HG03442 (cell line): ENCODE measurements around the gene SMTNL2.
"Not testable (repeated sequence)": the region's sequence is repeated elsewhere in the genome, so short reads cannot be mapped to it uniquely, and the experiment has no call there.

Source experiments
- ATAC-seq: cut with Tn5 transposase; IDR thresholded peaks from one replicate; pipeline ENCODE4 v1.9.1; 2021; ENCODE audit warnings: mild to moderate bottlenecking, moderate library complexity; ENCODE audit not compliant: unreplicated experiment

SMTNL2 gene

DNA sequence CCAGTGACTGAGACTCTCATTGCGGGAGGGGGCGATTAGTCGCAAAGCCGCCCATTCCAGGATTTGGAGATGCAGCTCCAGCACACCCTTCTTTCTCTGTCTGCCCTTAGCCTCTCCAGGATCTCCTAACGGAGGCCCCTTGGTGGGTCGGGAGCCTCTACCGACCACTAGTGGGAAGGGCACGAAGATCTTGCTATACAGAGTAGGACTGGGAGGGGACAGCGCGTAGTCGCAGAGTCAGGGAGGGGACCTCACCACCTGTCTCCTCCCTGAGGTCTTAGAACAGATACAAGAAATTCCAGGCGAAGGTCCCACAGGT, 588 bp upstream of the SMTNL2 start:
- ATAC-seq: no peak

DNA sequence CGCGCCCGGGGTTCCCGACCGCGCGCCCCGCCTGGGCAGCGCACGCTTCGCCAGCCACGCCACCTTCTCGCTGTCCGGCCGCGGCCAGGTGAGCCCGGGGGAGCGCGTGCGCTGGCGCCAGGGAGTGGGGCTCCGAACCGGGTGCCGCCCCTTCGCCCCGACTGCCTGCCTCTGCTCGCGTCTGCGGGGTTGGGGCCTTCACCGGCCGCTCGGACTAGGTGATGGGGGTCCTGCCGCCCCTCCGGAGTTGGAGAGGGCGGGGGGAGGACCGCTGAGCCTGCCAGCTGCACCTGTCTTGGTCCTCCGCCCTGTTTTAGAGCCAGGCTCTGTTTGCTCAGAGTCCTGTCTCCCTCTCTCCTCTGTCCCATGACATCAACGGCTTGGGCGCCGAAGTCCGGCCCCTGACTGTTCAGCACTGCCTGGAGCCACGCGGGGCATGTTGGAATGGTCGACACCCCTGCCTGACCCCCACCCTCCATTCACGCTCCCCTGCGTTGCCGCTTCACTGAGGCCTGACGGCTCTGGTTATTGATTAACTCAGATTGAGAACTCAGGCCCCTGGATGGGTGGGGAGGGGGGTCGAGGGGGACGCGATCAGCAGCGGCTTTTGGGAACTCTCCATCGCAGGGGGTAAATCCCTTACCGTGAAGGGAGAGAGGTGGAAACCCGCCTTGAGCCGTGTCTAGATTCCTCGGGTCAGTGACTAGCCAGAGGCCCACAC, 748 bp downstream of the SMTNL2 start:
- no peak for ATAC-seq

DNA sequence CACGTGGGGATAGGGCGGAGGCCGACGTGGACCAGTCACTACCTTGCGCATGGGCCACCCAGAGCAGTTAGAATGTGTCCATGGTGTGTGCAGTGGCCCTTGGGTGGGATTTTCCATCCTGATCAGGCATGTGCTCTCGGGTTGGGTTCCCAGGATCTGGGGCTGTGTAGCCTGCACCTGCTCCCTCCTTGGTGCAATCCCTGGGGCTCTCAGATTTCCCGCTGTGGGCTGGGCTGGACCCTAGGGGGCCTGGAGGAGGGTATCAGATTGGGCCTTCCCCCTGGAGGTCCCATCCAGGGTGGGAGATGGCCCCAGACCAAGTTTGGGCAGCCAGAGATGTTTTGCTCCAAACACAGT, 1.3 kb downstream of the SMTNL2 start:
- no peak for ATAC-seq

DNA sequence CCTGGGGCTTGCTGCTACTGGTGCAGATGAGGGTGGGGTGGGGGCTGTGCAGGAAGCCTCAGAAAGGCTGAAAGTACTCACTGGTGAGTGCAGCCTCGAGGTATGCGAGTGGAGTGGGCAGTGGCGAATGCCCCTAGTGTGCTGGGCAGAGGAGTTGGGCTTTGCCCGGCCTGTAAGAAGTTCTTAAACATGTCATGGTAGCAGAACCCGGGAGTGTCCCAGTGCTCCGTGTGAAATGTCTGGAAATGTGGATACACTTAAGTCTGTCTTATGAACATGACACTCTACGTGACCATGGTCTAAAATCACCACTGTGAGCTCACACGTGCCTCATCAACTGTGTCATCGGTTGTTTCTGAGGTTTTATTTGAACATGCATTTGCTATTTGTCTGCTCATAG, 1.7 kb downstream of the SMTNL2 start:
- ATAC-seq: no peak

DNA sequence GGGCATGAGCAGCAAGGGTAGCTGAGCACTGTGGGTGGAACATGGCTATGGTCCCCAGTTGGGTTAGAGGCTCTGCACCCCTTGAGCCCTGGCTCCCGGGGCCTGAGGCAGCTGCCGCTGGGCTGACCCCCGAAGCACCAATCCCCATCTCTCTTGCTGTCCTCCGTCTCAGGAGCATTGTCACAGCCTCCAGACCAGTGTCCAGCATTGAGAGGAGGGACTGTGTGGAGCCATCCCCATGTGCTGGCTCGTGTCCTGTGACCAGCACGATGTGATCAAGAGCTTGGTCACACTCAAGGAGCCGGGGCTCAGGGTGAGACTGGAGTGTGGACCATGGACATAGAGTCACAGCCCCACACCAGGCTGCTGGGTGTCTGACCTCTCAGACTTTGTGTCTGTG, 2.9 kb downstream of the SMTNL2 start:
- no peak for ATAC-seq

DNA sequence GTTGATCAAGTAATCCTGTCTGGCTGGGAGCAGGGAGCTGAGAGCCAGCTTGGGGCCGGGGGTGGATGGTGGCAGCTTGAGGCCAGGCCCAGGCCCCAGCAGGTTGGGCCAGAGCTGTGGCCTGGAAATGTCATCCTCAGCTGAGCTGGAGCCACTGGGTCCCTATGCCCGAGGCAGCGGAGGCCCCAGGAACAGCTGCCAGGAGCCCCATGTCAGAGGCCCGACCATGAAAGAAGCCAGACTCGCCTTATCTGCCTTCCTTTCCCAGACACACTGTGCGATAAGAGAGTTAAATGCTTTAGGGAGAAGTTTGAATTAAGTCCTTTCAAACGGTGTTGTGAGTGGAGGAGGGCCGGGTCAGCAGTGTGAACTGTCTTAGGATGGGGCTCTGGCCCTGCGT, 3.5 kb downstream of the SMTNL2 start:
- no peak for ATAC-seq

DNA sequence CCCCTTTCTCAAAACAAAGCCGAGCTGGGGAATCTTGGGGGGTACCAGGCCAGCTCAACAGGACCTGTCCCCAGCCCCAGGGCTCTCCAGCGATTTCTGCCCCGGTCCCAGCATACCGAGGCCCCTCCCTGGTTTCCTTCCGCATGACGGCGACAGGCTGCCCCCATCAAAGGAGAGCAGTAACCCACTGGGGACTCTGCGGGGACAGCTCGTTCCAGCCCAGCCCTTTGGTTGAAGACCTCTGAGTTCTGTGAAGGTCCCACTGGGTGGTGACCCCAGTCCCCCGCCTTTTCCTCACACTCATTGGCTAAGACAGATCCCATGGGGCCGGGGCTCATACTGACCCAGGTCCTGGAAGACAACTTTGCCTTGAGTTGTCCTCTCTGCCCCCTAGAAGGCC, 4.1 kb downstream of the SMTNL2 start:
- no peak for ATAC-seq

DNA sequence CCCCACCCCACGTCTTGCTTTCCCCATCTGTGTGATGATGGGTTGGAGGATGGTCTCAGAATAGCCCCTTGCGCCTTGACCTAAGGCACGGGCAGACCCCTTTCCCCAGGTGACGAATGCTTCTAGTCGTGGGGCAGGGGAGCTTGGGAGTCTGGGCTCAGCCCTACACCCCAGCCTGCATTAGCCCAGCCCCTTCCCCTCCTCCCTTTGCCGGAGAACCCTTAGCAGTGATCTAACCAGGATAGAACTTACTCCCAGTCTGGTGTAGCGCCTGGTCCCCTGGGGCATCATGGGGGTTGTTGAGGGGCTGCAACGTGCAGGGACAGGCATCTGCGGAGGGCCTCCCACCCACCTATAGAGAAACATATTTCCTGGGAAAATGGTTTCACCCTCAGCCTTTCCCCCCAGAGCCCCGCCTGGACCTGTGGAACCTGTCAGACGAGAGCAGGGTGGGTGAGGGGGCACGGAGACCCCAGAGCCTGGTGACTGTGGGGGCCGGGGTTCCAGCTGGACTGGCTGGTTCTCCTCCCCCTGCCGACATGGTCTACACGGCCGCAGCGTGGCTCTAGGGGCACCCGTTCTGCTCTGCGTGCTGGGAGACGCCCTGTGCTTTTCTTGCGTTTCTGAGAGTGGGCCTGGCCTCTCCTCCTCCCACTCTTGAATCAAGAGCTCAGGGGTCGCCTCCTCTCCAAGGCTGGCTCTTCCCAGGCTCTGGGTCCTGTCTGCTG, 4.7 kb downstream of the SMTNL2 start:
- ATAC-seq: no peak

DNA sequence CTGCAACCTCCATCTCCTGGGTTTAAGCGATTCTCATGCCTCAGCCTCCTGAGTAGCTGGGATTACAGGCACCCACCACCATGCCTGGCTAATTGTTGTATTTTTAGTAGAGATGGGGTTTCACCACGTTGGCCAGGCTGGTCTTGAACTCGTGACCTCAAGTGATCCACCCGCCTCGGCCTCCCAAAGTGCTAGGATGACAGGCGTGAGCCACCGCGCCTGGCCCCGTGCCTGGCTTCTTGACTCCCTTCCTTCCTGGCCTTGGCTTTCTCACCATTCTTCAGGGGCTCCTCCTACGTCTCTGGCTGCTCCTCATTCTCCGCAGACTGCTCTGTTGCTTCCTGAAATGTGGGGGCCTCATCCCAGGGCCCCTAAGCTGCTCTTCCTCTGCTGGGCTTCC, 5.7 kb downstream of the SMTNL2 start:
- not testable (repeated sequence) for ATAC-seq

DNA sequence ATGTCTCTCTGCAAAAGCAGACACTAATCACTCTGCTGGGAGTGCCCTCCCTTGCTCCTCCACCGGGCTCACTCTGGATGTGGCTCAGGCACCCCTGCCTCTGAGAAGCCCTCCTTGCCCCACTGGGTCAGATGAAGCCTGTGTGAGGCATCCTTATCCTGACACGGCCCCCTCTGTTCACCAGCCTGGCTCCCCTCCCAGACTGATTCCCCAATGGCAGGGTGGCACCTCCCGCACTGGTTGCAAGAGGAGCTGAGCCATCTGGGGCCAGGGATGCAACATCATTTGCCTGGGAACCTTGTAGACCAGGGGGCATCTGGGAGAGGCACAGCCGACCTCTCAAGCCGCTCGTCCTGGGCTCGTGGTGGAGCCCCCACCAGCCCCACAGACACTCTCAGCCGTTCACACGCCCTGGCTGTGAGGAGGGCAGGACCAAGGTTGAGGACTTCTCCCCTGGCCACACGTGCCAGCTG, 6.7 kb downstream of the SMTNL2 start:
- no peak for ATAC-seq

DNA sequence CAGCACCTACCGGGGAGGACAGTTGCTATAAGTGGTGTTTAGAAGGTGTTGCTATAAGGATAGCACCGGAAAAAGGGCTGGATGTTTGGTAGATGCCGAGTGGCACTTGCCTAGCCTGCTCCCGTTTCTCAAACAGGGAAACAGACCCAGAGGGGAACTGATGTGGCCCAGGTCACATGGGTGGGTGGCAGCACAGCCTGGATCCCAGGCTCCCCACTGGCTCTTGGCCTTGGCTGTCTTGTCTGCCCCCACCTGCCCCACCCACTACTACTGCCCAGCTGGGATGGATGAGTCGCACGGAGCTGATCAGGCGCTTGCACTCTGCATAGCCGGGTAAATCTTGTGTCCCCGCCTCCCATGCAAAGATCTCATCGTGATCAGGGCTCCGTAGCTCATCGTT, 7.2 kb downstream of the SMTNL2 start:
- no peak for ATAC-seq

DNA sequence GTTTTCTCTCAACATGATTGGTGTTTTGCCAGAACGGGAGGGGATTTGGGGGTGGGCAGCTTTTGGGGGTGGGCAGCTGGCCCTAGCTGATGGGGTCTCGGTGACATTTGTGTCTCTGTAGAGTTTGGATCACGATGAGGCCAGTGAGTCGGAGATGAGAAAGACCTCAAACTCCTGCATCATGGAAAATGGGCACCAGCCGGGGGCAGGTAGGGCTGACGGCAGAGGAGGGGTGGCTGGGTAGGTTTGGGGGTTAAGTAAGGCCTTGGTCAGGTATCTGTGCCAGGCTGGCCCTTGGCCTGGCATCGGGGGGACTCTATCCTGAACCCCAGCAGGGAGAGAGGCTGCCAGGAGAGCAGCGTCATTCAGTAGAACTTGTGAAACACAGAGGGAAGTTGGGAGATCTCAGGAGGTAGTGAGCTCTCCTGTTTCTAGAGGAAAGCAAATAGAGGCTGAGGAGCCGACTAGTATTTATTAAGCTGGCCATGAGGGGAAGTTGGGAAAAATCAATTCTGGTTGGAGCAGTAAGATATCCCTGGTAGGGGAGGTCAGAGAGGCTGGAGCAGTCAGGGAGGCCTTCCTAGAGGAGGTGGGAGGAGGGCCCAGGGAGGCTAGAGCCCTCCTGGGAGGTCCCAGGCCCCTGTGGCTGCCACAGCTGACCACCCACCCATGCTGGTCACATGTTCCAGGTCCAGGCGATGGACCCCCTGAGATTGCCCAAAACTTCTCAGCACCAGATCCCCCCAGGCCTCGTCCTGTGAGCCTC, 8.1 kb downstream of the SMTNL2 start:
- no peak for ATAC-seq

DNA sequence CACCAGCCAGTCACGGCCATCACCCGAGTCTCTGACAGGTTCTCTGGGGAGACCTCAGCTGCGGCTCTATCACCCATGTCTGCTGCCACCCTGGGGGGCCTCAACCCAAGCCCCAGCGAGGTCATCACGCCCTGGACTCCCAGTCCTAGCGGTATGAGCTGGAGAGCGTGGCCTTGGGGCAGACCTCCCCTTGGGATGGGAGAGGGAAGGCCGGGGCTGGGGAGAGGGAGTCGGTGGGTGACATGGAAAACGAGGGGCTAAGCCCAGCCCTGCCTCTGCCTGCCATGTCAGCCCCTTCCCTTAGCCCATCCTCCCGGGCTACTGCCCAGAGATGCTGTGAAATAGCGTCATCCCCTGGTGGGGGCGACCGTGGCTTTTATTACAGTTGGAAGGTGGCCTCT, 8.7 kb downstream of the SMTNL2 start:
- ATAC-seq: no peak

DNA sequence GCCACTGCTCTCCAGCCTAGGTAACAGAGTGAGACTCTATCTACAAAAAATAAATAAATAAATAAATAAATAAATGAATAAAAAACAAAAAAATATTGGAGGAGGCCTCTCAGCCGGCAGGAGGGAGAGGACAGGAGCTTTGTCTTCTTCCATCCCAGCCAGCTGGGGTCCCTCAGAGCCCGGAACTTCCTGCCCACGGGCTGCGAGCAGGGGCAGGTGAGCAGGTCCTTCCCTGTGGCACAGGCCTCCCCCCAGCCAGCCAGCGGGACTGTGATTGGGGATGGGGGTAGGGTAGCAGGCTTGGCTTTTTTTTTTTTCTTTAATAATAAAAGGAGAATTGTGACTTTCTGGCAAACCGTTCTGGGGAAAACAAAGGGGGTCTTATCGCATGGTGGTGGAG, 10.1 kb downstream of the SMTNL2 start:
- ATAC-seq: no peak

DNA sequence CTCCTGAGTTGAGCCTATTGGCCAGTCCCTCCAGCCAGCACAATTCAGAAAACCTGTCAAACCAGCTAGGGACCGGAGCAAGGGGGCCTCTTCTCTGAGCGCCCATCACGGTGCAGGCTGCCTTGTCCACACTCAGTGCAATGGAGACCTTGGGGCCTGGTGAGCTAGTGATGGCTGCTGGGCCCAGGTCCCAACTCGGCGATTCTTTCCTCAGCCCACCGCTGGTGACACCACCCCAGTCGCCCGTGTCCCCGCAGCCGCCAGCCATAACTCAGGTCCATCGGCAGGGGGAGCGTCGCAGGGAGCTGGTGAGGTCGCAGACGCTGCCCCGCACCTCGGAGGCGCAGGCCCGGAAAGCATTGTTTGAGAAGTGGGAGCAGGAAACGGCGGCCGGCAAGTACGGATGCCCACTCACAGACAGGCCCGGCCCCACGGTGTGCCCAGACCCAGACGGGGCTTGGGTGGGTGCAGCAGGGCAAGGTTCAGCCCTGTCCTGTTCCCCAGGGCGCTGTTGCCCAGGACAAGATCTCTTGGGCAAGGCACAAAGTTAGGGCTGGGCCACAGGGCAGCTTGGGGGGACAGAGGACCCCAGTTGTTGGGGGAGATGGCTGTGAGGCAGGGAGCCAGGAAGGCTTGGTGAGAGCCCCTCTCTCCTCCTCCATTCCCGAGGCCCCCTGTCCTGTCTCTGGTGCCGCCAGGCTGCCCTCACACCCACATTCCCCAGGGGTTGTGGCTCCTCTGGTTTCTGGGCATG, 10.8 kb downstream of the SMTNL2 start:
- no peak for ATAC-seq

DNA sequence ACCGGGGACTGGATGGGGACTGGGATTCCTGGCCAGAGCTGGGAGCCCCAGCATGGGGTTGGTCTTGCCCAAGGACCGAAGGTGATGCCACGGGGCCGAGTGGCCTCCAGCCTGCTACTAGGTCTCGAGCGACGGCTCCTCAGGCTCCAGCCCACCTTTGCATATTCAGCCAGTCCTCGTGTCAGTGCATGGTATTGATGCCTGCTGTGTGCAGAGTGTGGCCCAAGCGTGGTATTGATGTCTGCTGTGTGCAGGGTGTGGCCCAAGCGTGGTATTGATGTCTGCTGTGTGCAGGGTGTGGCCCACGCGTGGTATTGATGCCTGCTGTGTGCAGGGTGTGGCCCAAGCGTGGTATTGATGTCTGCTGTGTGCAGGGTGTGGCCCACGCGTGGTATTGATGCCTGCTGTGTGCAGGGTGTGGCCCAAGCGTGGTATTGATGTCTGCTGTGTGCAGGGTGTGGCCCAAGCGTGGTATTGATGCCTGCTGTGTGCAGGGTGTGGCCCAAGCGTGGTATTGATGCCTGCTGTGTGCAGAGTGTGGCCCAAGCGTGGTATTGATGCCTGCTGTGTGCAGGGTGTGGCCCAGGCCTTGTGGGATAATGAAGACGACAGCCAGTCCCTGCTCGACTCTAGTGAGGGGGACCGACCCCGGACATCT, 11.5 kb downstream of the SMTNL2 start:
- ATAC-seq: not testable (repeated sequence)

DNA sequence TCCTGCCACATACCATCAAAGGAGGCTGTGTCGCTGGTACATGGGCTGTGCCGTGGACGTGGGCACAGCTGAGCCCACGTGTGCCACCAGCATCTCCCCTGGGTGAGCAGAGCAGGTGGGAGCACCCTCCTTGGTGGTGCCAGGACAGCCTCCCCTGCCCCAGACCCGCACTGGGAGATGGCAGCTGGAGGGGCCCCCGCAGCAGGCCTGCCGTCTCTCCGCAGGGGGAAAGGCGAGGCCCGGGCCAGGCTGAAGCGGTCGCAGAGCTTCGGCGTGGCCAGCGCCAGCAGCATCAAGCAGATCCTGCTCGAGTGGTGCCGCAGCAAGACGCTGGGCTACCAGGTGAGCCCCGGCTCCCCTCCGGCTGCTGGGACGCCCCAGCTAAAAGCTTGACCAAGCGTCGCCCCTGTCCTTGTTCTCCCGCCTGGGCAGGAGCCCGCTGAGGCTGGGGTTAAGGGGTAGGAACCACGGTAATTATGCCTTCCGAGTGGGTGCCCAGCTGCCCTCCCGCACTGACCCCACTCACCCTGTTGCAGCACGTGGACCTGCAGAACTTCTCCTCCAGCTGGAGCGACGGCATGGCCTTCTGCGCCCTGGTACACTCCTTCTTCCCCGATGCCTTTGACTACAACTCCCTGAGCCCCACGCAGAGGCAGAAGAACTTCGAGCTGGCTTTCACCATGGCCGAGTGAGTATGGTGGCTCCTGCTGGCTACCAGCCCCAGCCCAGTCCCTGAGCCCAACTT, 12.5 kb downstream of the SMTNL2 start:
- no peak for ATAC-seq

DNA sequence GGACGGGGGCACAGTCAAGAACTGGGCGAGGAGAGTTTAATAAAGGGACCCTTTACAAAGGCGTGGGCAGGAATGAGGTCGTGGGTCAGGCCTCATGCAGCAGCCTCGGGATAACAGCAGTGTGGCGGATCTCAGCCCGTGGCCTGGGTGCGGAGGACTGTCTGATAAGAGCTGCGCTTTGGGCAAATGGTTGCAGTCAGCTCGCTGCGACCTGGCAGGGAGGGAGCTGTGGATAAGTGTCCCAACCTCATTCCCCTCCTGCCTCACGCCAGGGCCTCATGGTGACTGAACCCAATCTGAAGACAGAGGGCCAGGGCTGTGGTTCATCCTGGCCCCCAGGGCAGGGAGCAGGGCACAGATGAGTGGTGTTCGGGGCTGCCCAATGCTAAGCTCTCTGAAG, 13.6 kb downstream of the SMTNL2 start:
- ATAC-seq: no peak

DNA sequence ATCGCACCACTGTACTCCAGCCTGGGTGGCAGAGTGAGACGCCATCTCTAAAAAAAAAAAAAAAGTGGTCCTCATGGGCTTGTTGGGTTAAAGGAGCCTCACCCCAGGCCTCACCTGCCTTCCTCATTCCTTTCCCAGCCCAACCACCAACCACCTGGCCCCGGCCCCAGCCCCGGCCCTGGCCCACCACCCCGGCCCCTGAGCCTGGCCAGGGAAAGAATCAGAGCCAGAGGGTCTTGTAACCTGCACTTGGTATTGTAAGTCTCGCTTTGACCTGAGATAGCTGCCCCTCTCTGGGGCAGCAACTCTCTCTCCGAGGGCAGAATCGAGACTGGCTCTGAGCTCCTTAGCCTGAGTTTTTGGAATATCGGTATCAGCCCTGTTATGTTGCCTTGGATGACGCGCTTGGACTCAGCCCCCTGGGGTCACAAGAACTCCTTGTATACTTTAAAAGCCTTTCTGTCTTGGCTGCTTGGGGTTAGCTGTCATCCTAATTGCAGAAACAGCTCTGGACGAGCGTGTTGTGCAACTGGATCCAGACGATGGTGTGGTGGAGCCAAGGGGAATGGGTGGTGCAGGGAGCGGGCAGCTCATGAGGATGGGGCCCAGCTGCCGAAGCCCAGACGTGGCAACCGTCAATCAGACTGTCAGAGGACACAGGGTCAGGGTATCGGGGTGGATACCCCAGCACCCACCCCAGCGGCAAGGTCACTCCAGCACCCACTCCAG, 14.6 kb downstream of the SMTNL2 start:
- ATAC-seq: no peak
